SK-N-MC (cell line): ENCODE results near the gene GID4.

Experiments
- EZH2 ChIP-seq: fragments of 200-600 bp; sonication (generic); IDR thresholded peaks from one replicate; pipeline ENCODE4 v1.6.1; 2017; ENCODE audit warnings: antibody characterized with exemption
- POLR2AphosphoS5 ChIP-seq: IDR thresholded peaks from 2 replicates; pipeline ENCODE4 v1.6.1; 2012; ENCODE audit warnings: mild to moderate bottlenecking, low read depth, low read length, borderline replicate concordance

DNA sequence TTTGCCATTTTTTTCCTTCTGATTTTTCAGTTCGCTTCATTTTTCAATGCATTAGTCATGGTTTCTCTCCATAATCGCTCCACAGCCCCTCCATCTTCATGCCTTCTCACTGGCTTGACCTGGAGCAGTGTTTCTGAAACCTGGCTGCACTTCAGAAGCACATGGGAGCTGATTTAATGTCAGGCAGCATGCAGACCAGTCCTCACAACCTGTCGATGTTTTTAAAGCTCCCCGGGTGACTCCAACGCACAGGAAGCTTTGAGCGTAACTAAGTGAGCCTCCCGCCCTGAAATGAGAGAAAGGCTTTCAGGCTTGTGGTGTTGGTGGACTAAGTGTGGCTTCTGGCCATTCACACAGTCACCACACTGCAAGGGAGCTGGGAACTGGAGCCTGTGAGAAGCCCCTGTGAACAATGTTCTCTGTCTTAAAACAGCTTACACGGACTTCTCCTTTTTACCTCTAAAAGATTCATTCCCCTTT is 31.7 kb downstream of the GID4 start:
- TF ChIP-seq POLR2AphosphoS5 (no peak), EZH2 (no peak)
